GM19328 (cell line): Measurements from ENCODE around the gene SECISBP2.
"Not testable (repeated sequence)": the region's sequence is repeated elsewhere in the genome, so short reads cannot be mapped to it uniquely, and the experiment has no call there.

Experiments
- ATAC-seq: cut with Tn5 transposase; IDR thresholded peaks from one replicate; pipeline ENCODE4 v1.9.1; 2021; ENCODE audit warnings: mild to moderate bottlenecking, moderate library complexity; ENCODE audit not compliant: unreplicated experiment

SECISBP2 gene

DNA sequence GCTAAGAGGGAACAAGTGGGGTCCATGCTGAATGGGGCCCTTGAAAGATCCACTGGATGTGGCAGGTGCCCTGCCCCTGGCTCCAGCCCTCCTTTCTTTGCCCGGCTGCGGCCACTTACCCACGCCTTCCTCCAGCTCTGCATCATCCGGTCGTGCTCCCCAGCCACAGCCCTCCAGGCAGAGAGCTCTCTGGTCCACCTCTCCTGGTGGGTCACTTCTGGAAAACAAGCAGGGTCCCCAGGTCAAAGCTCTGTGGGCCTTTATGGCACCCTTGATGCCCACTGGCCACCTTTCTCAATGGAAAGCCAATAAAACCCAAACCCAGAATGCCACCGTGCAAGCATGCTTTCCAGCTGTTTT, 45.0 kb downstream of the SECISBP2 start:
- no peak for ATAC-seq

GRCh38 chr9:89363921-89364665, 45.8 kb downstream of the SECISBP2 start:
- no peak for ATAC-seq

- no peak for ATAC-seq
Observed at GRCh38 chr9:89364666-89365531, 46.6 kb downstream of the SECISBP2 start.

DNA sequence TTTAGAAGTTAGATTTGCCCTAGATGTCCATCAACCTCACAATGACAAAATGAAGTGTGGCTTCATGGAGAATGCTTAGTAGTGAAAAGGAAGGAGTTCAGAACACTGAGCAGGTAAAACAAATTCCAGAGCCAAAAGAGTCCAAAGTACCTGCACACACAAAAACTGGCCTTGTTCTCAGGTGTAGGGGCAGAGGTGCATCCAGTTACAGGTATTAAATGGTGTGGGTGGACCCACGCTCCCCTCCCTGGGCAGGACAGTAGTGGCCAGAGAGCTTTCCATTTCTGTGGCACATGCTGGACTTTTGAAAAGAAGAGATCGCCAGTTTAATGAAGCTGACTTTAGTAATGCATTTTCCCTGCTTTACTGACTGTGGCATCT, 47.2 kb downstream of the SECISBP2 start:
- no peak for ATAC-seq

DNA sequence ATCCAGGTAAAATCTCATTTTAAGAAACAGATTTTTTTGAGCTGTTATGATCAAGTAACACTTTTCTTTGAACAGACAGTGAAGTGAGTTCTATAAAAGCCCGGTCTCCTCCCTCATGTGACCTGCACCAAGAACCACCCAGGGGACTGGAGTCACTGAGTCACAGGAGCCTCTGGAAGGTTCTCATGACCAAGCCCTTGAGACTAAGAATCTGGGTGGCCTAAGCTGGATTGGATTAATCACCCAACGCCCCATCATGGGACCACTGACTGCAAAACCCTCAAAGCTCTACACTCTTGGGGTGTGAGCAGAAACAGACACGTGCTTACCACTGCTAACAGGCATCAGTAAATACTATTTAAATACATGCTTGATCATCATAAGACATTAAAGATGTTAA, 48.4 kb downstream of the SECISBP2 start:
- no peak for ATAC-seq

DNA sequence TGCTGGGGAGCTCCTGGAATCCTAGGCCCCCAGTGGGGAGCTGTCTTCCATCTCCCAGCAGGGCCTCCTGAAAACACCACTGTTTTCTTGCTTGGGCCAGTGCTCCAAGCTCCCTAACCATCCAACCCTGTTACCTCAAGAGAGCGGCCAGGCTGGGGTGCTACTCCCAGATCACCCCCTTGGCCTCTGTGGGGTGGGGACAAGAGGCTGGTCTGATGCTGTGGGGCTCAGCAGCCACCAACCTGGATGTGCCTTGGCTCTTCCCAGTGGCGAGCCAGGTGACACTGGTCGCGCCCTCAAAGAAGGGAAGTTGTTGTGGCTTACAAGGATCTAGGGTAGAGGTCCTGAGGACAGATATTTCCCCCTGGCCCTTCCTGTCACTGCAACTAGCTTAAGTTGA, 49.0 kb downstream of the SECISBP2 start:
- ATAC-seq, result no peak

DNA sequence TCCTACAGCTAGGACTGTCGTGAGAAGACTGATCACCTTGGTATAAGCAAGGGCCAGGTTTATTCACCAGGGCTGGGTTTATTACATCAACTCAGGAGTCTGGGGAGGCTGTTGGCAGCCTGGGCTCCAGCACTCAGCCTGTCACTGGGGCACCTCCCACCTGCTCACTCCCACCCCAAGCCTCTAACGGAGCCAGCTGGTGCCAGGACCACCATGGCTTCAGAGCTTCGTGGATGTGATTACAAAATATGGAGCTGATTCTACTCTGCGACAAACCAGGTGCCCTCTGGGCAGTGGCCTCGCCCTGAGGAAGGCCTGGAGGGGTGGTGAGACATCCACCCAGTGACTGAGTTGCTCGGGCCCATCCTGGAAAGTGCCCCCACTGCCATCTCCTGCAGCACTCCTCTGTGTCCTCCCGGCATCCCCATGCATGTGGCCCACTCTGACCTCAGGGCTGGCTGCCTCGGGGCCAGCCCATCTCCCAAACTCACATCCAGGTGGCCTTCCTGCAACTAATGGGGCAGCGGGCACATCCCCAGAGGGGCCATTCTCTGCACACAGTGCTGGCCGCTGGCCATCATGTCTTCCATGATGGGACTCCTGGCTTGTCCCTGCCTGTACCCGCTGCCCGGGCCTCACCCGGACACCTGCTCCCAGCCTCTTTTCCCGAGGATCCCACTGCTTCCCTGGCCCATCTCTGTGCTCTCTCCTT, 49.6 kb downstream of the SECISBP2 start:
- ATAC-seq, result no peak

DNA sequence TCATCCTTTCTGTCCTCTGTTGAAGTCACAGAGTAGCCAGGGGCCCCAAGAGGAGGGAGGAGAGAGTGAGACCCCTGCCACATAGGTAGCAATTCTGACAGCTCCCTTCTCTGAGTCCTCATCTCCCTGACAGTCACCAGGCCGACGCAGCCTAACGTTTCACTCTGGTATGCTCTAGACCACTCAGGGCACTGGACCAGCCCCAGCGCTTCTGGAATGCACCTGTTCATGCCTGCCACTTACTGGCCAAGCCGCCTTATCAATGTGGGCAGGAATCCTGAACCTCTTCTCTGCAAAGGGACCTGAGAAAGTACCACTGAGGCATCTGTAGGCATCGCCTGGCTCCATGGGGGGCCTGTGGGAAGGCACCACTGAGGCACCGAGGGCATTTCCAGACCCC, 50.2 kb downstream of the SECISBP2 start:
- no peak for ATAC-seq

GRCh38 chr9:89368978-89369377, 50.7 kb downstream of the SECISBP2 start:
- no peak for ATAC-seq

DNA sequence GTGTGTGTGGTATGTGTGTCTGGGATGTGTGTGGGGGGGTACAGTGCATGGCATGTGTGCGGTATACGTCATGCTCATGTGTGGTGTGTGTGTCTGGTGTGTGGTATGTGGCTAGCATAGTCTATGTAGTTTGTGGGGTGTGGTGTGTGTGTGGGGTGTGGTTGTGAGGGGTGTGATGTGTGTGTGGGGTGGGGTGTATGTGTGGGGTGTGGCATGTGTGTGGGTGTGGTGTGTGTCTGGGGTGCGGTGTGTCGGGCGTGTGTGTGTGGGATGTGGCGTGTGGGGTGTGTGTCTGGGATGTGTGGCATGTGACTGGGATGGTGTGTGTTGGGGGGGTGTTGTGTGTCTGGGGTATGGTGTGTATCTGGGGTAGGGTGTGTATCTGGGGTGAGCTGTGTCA, 52.3 kb downstream of the SECISBP2 start:
- ATAC-seq, result no peak

DNA sequence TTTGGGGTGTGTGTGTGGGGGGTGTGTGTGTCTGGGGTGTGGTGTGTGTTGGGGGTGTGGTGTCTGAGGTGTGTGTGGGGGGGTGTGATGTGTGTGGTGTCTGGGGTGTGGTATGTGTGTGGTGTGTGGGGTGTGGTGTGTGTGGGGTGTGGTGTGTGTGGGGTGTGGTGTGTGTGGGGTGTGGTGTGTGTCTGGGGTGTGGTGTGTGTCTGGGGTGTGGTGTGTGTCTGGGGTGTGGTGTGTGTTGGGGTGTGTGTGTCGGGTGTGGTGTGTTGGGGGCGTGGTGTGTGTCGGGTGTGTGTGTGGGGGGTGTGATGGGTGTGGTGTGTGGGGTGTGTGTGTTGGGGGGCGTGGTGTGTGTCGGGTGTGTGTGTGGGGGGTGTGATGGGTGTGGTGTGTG, 53.5 kb downstream of the SECISBP2 start:
- ATAC-seq, result not testable (repeated sequence)

DNA sequence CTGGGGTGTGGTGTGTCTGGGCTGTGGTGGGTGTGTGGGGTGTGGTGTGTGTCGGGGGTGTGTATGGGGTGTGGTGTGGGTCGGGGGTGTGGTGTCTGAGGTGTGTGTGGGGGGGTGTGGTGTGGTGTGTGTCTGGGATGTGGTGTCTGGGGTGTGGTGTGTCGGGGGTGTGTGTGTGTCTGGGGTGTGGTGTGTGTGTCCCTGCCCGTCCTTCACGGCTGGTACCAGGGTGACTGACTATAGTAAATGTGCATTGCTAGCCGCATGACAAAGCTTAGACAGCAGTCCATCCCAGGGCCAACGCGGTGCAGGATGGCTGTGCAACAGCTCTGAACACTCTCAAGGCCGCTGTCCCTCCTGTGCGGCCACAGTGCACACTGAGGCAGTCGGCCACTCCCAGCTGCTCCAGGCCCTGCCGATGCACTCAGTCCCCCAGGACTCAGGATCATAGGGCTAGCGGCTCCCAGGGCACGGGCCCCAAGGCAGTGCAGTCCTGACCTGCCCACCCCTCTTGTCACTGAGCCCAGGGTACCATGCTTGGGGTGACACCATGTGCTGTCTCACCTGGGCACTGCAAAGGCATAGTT, 54.0 kb downstream of the SECISBP2 start:
- no peak for ATAC-seq

DNA sequence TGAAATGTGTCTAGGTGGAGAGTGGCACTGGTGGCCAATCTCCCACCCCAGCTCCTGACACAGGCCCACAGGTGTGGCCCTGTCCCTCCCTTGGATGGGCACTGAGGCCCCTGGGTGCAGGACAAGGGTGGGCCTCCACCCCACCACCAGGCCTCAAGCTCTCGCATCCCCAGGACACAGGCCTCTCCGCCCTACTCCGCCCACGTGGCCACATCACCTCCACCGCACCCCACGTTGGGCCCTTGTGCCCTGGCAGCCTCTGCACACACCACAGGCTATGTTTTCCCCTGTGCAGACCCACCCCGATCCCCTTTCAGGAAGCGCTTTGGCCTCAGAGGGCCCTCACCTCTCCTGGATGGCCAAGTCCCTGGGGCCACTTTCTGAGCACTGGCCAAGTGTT, 54.7 kb downstream of the SECISBP2 start:
- no peak for ATAC-seq

GRCh38 chr9:89374176-89374575, 55.9 kb downstream of the SECISBP2 start:
- ATAC-seq, result no peak

GRCh38 chr9:89375191-89375760, 57.0 kb downstream of the SECISBP2 start:
- no peak for ATAC-seq

DNA sequence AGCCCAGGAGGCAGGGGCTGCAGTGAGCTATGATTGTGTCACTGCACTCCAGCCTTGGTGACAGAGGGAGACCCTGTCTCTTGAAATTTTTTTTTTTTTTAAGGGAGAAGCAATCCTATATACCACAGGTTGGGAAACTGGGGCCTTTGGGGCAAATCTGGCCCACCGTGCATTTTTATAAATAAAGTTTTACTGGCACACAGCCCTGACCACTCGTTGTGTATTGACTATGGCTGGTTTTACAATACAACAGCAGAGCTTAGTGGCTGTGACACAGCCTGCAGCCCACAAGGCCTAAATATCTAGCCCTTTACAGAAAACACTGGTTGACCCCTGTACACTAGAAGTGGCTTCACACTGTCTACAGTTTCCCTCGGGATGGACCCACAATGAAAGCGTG, 58.0 kb downstream of the SECISBP2 start:
- no peak for ATAC-seq

- ATAC-seq, result no peak
Observed at GRCh38 chr9:89376741-89377351, 58.5 kb downstream of the SECISBP2 start.

GRCh38 chr9:89377411-89377810, 59.1 kb downstream of the SECISBP2 start:
- no peak for ATAC-seq

DNA sequence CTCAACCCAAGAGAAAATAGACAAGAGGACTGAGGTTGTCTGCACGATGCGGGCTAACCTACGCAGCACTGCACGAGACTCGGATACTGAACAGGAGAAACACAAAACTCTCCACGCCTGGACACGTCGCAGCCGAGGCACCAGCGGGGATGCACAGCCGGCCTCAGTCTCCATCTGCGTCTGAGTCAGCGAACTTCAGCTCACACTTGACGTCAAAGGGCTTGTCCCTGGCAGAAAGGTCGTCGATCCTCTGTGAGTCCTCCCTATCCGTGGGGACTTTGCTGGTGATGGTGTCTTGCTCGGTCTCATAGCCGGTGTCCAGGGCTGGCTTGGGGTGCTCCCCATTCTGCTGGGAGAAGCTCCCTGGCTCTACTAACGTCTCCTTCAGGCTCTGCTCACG, 60.2 kb downstream of the SECISBP2 start:
- ATAC-seq, result no peak

DNA sequence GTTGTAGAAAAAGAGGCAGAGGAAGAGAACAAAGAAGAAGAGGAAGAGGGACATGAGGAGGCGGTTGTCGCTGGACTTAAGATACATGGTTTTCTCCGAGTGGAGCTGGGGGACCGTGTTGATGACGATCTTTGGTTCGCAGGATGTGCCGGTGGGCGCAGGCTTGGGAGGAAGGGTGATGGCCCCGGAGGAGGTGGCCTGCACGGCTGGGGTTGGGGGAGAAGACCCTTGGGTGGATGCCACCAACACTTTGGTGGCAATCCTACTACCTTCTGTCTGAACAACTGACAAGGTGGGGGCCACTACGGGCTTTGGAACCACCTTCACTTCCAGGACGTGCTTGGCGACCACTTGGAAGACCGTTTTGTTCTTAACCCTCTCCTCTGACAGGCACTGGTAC, 60.7 kb downstream of the SECISBP2 start:
- ATAC-seq, result no peak
